Kidney epithelial cell (primary cell): ENCODE data around the gene REEP2. TPM values are rescaled to one million over a fixed set of nuclear protein-coding genes. Genes with fewer than 3 reads are reported as not detected.

ENCODE experiments used
- DNase-seq: peaks from one replicate; pipeline ENCODE4 v3.0.0-alpha.2; 2010; ENCODE audit warnings: low read depth
- H3K27me3 ChIP-seq: 2 replicates; pipeline ENCODE4 v1.6.0; 2011; ENCODE audit warnings: low read length; ENCODE audit not compliant: control insufficient read depth, insufficient read depth
- H3K36me3 ChIP-seq: 2 replicates; pipeline ENCODE4 v1.5.1; 2011; ENCODE audit warnings: low read length; ENCODE audit not compliant: control insufficient read depth, insufficient read depth
- H3K4me3 ChIP-seq: 2 replicates; pipeline ENCODE4 v1.5.1; 2011; ENCODE audit warnings: low read depth, mild to moderate bottlenecking, control low read depth, low read length
- total RNA-seq: library from RNA; depleted of rRNA; stranded (reverse); fragments of >200 nt; gene quantifications from 2 replicates; pipeline ENCODE4 v1.2.3, GENCODE V29; 2015
- TF ChIP-seq, protein P1 (sequence below): IDR thresholded peaks from 2 replicates; pipeline ENCODE4 v1.5.1; 2011; ENCODE audit warnings: mild to moderate bottlenecking, moderate library complexity, low read length, control low read depth, inconsistent platforms; ENCODE audit not compliant: insufficient read depth, poor library complexity, severe bottlenecking

Gene REEP2
- total RNA-seq, 1 donor from 2014 or later: 34.7 TPM

DNA sequence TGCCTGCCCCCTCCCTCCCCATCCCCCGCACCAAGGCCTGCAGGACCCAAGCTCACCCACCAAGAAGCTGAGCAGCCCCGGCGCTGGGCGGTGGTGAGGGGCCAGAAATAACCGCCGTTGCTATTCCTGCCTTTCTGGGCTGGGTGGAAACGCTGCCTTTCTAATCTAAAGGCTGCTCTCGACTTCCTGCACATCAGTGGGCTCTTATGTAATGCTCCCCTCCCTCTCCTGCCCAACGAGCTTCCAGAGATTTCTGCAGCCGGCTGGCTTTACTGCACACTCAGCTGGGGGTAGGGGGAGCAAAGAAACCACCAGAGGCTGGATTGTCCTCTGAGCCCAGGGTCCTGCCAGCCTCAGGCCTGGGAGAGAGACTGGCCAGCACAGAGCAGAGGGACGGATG is 19.5 kb downstream of the REEP2 start:
- H3K27me3 ChIP-seq: no peaks in the 10 kb centered on the region
- TF ChIP-seq, protein P1, sequence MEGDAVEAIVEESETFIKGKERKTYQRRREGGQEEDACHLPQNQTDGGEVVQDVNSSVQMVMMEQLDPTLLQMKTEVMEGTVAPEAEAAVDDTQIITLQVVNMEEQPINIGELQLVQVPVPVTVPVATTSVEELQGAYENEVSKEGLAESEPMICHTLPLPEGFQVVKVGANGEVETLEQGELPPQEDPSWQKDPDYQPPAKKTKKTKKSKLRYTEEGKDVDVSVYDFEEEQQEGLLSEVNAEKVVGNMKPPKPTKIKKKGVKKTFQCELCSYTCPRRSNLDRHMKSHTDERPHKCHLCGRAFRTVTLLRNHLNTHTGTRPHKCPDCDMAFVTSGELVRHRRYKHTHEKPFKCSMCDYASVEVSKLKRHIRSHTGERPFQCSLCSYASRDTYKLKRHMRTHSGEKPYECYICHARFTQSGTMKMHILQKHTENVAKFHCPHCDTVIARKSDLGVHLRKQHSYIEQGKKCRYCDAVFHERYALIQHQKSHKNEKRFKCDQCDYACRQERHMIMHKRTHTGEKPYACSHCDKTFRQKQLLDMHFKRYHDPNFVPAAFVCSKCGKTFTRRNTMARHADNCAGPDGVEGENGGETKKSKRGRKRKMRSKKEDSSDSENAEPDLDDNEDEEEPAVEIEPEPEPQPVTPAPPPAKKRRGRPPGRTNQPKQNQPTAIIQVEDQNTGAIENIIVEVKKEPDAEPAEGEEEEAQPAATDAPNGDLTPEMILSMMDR: no peak
- no peak for DNase-seq
- no peaks in the 10 kb centered on the region for H3K36me3 ChIP-seq
- H3K4me3 ChIP-seq: no peak overlapping the region

DNA sequence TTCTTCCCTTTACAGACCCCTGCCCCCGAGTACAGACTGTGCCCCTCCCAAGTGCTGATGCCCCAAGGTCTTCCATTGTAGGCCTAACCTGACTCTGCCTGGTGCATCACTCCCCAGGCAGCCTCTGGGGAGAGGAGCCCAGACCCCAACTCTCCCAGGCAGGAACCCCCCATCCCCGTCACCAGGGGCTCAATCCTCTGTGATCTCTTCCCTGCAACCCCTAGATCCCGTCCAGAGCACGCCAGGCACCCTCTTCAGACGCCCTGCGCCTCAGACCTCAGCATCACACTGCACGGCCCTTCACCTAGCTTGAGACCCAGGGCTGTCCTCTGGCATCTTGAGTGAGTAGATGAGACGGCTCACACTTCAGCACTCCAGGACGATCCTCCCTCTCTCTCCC is 20.0 kb downstream of the REEP2 start:
- Histone ChIP-seq H3K27me3 (no peaks in the 10 kb centered on the region), H3K4me3 (no peak overlapping the region), H3K36me3 (no peaks in the 10 kb centered on the region)
- DNase-seq: no peak
- TF ChIP-seq, protein P1: no peak

DNA sequence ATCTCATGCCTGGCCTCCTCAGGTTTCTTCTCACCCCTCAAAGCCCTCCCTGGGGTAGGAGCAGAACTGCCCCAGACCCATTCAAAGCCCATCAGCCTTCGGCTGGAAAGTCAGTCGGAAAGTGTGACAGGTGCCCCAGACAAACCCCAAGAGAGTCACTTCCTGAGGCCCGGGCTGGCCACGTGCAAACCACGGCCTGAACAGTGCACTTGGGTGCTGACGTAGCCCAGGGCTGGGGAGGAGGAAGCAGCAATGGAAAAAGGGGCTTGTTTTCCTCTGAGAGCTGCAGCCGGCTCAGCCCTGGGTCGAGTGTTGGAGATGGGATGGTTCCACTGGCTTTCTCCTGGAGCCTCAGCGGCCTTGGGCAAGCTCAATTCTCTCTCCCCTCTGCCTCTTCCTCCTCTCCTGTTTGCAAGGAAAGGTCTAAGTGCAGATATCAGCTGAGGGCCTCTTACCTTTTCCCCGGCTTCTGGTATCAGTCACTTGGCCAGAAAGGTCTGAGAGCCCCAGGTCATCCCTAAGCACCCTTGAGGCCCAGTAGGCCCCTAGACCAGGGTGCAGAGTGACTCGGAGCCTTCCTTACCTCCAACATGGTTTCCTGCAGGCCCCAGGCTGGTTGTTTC is 20.6 kb downstream of the REEP2 start:
- DNase-seq: no peak
- H3K27me3 ChIP-seq: no peaks in the 10 kb centered on the region
- TF ChIP-seq, protein P1: no peak
- H3K36me3 ChIP-seq: no peaks in the 10 kb centered on the region
- no peak overlapping the region for H3K4me3 ChIP-seq

DNA sequence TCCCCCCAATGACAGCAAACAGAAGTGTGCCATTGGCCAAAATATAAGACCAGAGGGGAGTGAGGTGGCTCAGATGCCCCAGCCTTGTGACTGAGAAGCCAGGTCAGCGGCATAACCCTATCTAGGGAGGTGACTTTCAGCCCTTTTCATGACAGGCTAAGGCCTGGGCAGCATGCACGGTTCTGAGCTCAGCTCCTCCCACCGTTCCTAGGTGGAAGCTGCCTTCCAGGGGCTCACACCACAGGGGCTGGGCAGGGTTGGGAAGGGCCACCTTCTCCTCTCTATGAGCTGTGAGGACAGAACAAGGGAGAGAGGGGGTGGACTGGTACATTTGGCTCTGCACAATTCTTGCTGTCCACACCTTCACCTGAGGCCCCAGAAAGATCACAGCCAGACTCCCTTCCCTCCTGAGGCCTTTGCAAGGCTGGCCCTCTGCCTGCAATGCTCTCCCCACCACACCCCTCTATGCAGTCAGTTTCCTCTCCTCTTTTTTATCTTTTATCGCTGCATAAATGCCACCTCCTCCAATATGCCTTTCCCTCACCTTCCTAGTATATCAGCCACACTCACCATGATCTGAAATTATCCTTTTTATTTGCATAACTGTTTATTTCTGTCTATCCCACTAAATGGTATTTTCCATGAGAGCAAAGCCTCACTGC is 21.3 kb downstream of the REEP2 start:
- no peaks in the 10 kb centered on the region for H3K36me3 ChIP-seq
- TF ChIP-seq, protein P1: no peak
- no peaks in the 10 kb centered on the region for H3K27me3 ChIP-seq
- no peak overlapping the region for H3K4me3 ChIP-seq
- no peak for DNase-seq

DNA sequence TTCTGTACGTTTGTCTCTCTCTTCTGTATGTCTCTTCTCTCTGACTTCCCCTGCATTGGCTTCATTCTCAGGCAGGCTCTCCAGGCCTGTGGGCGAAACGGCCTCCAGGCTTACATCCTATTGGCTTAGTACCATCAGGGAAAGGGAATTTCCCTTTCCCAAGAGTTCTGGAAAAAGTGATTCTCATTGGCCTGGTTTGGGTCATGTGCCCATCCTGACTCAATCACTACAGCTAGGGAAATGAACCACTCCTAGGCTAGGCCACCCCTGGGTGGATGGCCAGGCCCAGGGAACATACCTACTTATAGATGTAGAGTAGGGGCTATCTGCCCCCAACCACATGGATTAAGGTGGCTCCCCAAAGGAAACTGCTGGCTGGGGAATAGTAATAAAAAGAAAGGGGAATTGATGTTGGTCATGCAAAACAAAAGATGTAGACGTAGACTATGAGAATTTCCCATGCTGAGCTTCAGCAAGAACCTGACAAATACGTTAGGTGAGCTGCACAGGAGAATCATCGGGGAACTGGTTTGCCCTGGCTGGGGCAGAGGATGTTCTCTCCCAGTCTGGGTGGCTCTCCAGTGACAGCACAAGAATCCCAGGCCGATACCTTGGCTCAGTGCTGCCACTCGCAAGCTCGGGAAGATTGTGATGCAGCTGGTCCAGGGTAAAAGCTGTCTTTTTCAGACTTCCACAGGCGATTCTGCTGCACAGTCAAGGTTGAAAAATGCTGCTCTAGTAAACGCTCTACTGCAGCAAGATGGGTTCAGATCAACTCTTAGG is 22.7 kb downstream of the REEP2 start:
- H3K27me3 ChIP-seq: no peaks in the 10 kb centered on the region
- TF ChIP-seq, protein P1: no peak

More for the DNA sequence above, 22.7 kb downstream of the REEP2 start:
- no peak for DNase-seq
- no peak overlapping the region for H3K4me3 ChIP-seq
- no peaks in the 10 kb centered on the region for H3K36me3 ChIP-seq
